ENCODE measurements around the gene USP31.

Gene USP31

DNA sequence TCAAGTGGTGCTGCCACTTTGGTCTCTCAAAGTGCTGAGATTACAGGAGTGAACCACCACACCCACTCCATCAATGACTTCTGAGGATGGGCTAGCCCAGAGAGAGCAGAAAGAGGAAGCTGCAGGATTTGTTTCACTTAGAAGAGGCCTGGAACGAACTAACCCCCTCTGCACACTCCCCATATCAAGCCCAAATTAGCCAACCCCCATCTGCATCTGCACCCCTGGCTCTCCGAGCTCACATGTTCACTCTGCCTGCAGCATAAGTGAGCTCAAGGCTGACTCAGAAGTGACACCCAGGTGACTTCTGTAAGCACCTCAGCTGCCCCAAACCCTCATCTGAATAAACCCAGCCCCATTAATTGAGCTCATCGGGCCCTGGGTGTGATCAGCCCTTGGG, 38.1 kb upstream of the USP31 start:
- in situ Hi-C loops (cut with MboI; ENCODE audit: low sequenced_read_pairs, unreplicated experiment) = no loop called here
- no peak for DNase-seq (ENCODE audit: low spot score)
- TF ChIP-seq, protein P1, sequence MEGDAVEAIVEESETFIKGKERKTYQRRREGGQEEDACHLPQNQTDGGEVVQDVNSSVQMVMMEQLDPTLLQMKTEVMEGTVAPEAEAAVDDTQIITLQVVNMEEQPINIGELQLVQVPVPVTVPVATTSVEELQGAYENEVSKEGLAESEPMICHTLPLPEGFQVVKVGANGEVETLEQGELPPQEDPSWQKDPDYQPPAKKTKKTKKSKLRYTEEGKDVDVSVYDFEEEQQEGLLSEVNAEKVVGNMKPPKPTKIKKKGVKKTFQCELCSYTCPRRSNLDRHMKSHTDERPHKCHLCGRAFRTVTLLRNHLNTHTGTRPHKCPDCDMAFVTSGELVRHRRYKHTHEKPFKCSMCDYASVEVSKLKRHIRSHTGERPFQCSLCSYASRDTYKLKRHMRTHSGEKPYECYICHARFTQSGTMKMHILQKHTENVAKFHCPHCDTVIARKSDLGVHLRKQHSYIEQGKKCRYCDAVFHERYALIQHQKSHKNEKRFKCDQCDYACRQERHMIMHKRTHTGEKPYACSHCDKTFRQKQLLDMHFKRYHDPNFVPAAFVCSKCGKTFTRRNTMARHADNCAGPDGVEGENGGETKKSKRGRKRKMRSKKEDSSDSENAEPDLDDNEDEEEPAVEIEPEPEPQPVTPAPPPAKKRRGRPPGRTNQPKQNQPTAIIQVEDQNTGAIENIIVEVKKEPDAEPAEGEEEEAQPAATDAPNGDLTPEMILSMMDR (IDR thresholded peaks at IDR 0.05; ENCODE audit: borderline replicate concordance, control extremely low read depth, extremely low read depth, insufficient read depth, missing control alignments) = no peak

DNA sequence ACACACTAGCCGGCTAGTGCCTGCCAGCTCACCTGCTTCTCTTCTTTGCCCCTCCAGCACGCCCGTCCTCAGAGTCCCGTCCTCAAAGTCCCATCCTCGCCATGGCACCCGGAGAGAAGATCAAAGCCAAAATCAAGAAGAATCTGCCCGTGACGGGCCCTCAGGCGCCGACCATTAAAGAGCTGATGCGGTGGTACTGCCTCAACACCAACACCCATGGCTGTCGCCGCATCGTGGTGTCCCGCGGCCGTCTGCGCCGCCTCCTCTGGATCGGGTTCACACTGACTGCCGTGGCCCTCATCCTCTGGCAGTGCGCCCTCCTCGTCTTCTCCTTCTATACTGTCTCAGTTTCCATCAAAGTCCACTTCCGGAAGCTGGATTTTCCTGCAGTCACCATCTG, 36.9 kb upstream of the USP31 start:
- in situ Hi-C loops (cut with MboI; ENCODE audit: low sequenced_read_pairs, unreplicated experiment) = no loop called here
- no peak for DNase-seq (ENCODE audit: low spot score)
- TF ChIP-seq, protein P1 (IDR thresholded peaks at IDR 0.05; ENCODE audit: borderline replicate concordance, control extremely low read depth, extremely low read depth, insufficient read depth, missing control alignments) = no peak

DNA sequence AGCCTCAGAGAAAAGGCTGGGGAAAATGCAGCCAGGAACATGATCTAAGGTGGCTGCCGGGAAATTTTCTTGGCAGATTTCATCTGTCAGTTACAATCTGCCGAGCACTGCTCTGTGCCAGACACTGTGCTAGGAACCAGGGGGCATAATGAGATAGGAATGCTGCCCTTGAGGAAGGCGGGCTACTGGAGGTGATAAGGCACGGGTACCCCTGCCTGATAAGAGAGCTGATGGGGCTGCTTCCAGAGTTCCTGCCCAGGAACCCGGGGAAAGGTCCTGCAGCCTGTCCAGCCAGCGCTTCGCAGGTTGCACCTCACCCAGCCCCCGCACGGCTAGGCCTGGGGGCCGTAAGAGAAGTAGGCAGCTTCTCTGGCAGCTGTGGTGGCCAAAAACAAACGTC, 36.4 kb upstream of the USP31 start:
- in situ Hi-C loops (cut with MboI; ENCODE audit: low sequenced_read_pairs, unreplicated experiment) = no loop called here
- TF ChIP-seq, protein P1 (IDR thresholded peaks at IDR 0.05; ENCODE audit: borderline replicate concordance, control extremely low read depth, extremely low read depth, insufficient read depth, missing control alignments) = no peak

DNA sequence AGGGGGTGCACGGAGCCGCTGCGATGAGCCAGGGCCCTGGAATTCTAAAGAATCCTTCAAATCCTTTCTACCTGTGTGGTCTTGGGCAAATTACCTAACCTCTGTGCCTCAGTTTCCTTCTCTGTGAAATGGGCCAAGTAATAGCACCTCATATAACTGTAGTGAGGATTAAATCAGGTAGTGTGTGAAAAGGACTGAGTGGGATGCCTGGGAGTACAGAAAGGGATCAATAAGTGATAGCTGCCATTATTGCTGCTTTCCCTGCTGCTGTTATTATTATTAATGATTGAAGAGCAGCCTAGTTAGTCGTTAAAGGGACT, 34.3 kb upstream of the USP31 start:
- in situ Hi-C loops (cut with MboI; ENCODE audit: low sequenced_read_pairs, unreplicated experiment) = no loop called here
- no peak for DNase-seq (ENCODE audit: low spot score)
- TF ChIP-seq, protein P1 (IDR thresholded peaks at IDR 0.05; ENCODE audit: borderline replicate concordance, control extremely low read depth, extremely low read depth, insufficient read depth, missing control alignments) = no peak

More for the DNA sequence above, 36.4 kb upstream of the USP31 start:
- no peak for DNase-seq (ENCODE audit: low spot score)

DNA sequence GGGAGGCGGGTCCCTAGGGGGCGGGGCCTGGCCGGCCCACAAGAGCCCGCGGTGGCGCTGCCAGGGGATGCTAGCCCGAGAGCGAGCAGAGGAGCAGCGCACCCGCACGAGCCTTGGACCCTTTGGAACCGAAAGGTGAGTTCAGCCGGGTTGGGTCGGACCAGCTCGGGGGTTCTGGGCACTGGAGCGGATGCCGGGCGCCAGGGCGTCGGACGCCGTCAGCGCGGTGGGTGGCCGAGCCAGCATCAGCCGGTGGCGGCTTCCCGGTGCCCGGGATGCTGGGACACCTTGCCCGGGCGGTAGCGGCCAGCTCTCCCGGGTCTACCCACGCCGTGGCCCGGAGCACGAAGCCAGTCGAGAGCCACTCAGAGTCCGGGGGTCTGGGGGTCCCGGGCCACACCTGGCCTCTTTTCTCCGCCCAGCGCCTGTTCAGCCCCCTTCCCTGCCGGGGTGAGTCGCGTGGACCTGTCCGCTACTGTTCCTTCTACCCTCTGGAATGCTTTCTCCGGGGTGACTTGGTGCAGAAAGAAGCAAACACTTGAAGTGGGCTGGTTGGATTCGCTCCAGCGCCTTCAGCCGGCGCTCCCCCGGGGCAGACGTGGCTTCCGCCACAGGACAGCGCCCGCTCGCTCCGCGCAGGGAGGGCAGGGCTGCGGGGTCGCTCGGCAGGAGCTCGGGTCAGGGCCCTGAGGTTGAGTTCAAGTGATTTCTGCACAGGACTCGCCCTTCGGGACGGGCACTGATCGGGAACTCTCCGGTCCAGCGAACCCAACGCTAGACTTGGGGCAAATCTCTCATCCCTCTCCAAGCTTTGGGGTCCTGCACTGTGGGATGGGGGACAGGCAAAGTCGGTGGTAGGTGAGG, 33.7 kb upstream of the USP31 start, which contains the start of gene SCNN1G:
TSS of gene SCNN1G (plus strand) at position 67 of the 864 bp plus-strand sequence. CDS start 3,527 bp downstream, outside the sequence.
- DNase-seq (ENCODE audit: low spot score) = peak; percentile 52
- TF ChIP-seq, protein P1 (IDR thresholded peaks at IDR 0.05; ENCODE audit: borderline replicate concordance, control extremely low read depth, extremely low read depth, insufficient read depth, missing control alignments) = no peak
- in situ Hi-C loops (cut with MboI; ENCODE audit: low sequenced_read_pairs, unreplicated experiment) = no loop called here

DNA sequence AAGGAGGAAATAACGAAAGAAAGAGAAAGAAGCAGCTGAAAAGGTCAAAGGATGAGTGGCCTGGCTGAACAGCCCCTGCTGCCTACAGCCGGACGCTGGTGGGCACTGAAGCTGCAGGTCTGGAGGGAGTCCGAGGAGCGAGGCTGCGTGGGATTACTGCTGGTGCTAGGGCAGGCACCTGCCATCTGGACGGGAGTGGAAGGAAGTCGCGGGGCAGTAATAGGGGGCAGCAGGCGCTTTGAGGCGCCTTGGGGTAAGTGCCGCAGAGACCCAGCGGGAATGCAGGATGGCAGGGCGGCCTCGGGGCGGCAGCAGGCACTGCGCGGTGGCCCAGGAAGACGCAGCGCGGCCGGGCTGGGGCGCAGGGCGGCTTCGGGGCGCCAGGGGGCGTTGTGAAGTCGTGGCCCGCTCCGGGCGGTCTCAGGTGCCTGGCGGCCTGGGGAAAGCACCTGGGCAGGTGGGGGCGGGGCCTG, 33.0 kb upstream of the USP31 start:
- in situ Hi-C loops (cut with MboI; ENCODE audit: low sequenced_read_pairs, unreplicated experiment) = no loop called here
- peak; percentile 94 for DNase-seq (ENCODE audit: low spot score)
- TF ChIP-seq, protein P1 (IDR thresholded peaks at IDR 0.05; ENCODE audit: borderline replicate concordance, control extremely low read depth, extremely low read depth, insufficient read depth, missing control alignments) = peak; percentile 100

Measured in GM13976 (cell line).